VCaP (cell line): ENCODE data around the gene SYNPO2.
A peak's percentile ranks its signal among the peaks of the same experiment; 100 is the strongest.
"Not testable (repeated sequence)": the region's sequence is repeated elsewhere in the genome, so short reads cannot be mapped to it uniquely, and the experiment has no call there.

Experiments
- H3K27ac ChIP-seq: fragments of 450-650 bp; 2 replicates; pipeline ENCODE4 v1.5.1; 2017
- TF ChIP-seq, protein P1 (sequence below): fragments of 450-650 bp; conservative IDR thresholded peaks from 2 replicates; pipeline ENCODE4 v1.5.1; 2017; ENCODE audit warnings: mild to moderate bottlenecking, moderate library complexity

The SYNPO2 gene

DNA sequence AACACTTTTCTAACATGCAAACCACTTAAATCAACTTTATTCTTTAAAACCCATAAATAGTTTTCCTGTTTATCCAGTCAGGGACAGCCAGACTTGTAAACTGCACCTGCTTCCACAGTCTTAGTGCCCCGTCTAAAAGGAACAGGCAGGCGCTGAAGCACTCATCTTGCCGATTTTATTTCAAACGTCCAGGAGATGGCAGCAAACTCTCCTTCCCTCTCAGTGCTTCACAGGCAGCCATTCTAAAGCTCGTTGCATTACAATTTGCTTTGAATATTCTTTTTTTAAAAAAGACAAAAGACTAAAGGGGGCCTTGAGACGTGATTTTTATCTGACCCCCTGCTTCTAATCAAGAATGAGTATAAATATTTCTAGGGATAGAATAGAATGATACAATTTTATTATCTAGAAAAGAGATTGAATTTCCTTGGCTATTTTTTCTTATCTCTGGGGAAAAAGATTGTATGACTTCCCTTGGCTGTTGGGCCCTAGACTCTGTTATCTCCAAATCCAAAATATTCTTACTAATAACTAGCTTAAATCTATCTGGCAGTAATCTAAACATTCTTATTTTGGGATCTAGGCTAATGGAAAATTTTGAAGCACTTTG is 153.4 kb downstream of the SYNPO2 start:
- no peak overlapping the region for H3K27ac ChIP-seq
- TF ChIP-seq, protein P1, sequence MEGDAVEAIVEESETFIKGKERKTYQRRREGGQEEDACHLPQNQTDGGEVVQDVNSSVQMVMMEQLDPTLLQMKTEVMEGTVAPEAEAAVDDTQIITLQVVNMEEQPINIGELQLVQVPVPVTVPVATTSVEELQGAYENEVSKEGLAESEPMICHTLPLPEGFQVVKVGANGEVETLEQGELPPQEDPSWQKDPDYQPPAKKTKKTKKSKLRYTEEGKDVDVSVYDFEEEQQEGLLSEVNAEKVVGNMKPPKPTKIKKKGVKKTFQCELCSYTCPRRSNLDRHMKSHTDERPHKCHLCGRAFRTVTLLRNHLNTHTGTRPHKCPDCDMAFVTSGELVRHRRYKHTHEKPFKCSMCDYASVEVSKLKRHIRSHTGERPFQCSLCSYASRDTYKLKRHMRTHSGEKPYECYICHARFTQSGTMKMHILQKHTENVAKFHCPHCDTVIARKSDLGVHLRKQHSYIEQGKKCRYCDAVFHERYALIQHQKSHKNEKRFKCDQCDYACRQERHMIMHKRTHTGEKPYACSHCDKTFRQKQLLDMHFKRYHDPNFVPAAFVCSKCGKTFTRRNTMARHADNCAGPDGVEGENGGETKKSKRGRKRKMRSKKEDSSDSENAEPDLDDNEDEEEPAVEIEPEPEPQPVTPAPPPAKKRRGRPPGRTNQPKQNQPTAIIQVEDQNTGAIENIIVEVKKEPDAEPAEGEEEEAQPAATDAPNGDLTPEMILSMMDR, result peak; percentile 88

DNA sequence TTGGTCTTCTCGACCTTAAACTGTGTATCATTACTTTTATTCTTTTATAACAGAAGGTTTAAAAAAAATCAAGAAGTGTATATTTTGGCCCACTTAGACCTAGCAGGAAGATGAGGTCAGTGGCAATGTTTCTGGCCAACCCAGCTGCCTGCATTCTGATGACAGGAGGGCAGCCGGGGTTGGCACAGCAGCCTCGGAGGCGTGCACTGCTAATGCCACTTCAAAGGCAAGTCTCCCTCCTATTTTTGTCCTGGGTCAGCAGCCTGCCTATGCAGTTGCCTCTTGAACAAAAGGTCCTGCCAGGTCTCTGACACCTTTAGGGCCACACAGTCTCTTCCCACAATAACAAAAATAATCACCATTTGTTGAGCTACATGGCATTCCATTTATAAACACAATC is 157.6 kb downstream of the SYNPO2 start:
- no peak overlapping the region for H3K27ac ChIP-seq
- TF ChIP-seq, protein P1, result no peak

DNA sequence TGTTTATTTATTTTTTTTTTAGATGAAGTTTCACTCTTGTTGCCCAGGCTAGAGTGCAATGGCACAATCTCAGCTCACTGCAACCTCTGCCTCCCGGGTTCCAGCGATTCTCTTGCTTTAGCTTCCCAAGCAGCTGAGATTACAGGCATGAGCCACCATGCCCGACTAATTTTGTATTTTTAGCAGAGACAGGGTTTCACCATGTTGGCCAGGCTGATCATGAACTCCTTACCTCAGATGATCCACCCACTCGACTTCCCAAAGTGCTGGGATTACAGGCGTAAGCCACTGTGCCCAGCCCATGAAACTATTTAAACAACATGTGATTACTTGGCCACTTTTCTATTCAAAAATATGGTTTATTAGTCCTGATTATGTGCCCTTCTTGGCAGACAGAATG is 158.4 kb downstream of the SYNPO2 start:
- H3K27ac ChIP-seq, result not testable (repeated sequence)

DNA sequence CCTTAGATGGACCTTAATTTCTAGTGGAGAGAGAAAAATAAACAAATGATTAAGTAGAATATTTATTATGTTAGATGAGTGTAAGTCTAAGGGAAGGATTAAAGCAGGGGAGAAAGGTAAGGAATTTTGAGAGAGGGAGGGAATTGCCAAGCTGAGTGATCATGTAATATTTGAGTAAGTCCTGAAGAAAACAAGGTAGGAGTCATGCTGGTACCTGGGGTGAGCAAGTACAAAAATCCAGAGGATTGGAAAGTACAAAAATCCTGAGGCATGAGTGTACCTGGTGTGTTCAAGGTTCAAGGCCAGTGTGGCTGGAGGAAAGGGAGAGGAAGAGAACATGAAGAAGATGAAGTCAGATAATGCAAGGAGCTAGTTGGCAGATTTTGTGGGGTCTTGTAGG is 159.8 kb downstream of the SYNPO2 start:
- TF ChIP-seq, protein P1, result no peak
- no peak overlapping the region for H3K27ac ChIP-seq

DNA sequence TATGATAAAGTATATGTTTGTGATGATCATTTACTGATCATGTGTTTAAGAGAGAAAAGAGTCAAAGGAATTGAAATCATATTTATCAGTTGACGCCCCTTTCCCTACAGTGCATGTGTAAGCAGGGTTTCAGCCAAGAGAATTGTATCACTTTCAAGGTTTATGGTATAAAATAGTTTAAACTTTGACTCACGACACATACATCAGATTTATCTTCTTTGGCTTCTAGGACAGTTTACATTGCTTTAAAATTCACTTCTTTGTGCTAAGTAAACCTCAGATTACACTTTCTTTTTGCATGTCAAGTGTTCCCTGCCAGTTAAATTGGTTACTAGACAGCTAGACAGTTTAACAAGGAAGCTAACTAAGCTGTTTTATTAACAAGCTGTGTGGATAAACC is 160.7 kb downstream of the SYNPO2 start:
- no peak overlapping the region for H3K27ac ChIP-seq
- TF ChIP-seq, protein P1, result no peak

DNA sequence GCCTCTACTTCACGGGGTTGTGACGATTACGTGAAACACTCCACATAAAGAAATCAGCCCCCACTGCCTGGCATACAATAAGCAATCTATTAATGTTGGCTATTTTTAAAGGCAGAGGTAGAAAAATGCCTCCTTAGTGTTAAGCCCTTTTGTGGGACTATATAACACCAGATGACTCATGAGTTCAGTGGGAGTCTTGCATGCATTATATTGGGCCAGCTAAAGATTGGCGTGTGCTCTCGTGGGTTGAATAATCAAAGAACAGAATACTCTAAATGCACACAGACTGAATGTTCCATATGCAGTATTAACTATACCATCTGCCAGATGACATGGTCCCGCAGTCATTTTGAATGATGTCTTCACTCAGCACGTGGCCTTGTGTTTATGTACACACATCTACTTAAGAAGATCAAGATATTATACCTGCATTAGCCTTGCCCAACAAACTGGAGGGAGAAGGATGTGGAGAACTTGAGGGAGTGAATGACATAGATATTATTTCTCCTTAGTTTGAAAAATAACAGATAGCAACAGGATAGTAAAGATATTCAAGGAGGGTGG is 162.0 kb downstream of the SYNPO2 start:
- TF ChIP-seq, protein P1, result no peak
- no peak overlapping the region for H3K27ac ChIP-seq

DNA sequence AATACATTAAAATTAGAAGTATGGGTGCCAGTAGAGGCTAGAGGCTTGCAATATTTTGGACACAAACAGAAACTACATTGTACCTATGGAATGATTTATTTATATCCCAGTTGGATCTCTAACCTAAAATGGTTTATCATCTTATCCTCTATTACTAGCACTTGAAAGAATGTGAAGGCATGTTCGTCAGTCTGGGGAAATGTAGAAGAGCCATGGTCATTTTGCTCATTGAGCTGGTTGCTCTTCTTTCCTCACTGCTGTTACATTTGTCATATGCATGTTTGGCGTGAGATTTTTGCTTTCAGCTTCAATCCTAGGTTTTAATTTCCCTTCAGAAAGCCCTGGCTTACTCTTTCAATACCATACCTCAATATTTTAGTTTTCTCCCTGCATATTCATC is 164.6 kb downstream of the SYNPO2 start:
- TF ChIP-seq, protein P1, result no peak
- no peak overlapping the region for H3K27ac ChIP-seq

DNA sequence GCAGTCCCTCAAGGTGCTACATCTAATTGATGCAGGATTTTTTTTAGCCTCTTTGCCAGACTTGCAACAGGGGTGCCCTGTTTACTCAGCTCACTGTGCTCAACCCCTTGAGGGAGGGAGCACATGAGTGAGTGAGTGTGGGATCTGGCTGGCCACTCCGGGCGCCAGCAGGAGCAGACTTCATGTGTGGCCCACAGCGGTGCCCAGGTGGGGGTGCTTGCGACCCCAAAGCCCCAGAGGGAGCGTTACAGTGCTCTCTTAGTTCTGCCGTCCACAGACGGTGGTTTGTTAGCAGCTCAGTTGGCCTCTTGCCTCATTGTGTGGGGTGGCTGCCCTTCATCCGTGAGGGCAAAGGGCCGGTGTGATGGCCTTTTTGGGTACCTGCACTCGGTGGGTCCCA is 165.3 kb downstream of the SYNPO2 start:
- TF ChIP-seq, protein P1, result no peak
- H3K27ac ChIP-seq, result no peak overlapping the region
